ENCODE data around the gene ARSJ. TPM values are rescaled to one million over a fixed set of nuclear protein-coding genes. Genes with fewer than 3 reads are reported as not detected.

Gene ARSJ
- total and polyA plus RNA-seq, 2 experiments from 2014 or later, result 4.3 to 6.6 TPM

DNA sequence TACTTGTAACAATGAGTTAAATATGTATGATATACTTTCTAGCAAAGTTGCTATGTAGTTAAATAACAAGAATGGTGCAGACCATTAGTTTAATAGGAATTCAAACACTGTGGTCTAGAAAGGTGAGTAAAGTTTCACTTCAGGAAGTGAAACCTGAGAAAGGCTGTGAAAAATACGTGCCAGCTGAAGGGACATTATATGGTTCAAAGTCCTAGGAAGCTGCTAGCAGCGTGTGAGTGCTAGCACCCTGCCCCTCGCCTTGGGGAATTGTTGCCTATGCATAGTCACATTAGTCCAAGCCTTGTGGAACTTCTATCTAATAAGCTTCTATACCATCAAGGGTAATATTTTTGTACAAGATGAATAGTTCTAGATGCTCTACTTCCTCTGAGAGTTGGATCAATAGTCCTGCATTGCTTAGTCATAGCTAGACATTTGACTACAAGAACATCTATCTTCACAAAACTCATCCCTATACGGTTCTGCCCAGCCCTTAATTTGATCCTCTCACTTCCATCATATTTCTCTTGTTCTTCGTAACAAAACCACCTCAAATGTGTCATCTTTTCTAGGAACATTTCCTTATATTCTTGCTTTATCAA is 45.8 kb upstream of the ARSJ start (continued):
- TF ChIP-seq, protein P1, sequence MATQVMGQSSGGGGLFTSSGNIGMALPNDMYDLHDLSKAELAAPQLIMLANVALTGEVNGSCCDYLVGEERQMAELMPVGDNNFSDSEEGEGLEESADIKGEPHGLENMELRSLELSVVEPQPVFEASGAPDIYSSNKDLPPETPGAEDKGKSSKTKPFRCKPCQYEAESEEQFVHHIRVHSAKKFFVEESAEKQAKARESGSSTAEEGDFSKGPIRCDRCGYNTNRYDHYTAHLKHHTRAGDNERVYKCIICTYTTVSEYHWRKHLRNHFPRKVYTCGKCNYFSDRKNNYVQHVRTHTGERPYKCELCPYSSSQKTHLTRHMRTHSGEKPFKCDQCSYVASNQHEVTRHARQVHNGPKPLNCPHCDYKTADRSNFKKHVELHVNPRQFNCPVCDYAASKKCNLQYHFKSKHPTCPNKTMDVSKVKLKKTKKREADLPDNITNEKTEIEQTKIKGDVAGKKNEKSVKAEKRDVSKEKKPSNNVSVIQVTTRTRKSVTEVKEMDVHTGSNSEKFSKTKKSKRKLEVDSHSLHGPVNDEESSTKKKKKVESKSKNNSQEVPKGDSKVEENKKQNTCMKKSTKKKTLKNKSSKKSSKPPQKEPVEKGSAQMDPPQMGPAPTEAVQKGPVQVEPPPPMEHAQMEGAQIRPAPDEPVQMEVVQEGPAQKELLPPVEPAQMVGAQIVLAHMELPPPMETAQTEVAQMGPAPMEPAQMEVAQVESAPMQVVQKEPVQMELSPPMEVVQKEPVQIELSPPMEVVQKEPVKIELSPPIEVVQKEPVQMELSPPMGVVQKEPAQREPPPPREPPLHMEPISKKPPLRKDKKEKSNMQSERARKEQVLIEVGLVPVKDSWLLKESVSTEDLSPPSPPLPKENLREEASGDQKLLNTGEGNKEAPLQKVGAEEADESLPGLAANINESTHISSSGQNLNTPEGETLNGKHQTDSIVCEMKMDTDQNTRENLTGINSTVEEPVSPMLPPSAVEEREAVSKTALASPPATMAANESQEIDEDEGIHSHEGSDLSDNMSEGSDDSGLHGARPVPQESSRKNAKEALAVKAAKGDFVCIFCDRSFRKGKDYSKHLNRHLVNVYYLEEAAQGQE (IDR thresholded peaks at IDR 0.05; ENCODE audit: unreplicated experiment), result no peak
- TF ChIP-seq JUNB (IDR thresholded peaks at IDR 0.05; ENCODE audit: unreplicated experiment), result no peak

DNA sequence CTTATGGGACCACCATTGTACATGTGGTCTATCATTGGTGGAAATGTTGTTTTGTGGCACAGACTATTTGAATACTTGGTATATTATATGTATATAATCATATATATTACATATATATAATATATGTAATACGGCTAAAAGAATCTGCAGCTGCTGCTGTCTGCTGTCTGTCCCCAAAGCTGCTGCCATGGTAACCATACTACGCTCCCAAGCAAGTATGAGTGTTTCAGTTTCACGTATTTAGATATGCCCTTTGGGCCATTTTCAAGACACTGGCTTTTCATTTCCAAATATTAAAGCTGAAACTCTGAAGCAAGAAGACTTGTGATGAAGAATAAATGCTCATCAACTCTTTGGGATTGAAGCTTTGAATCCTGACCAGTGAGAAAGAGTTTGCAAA is 42.0 kb upstream of the ARSJ start:
- Histone ChIP-seq H3F3A (replicated peaks; ENCODE audit: low read depth) (no peaks in the 10 kb centered on the region), H3K27me3 (ENCODE audit: insufficient read depth) (no peaks in the 10 kb centered on the region), H4K20me1 (replicated peaks; ENCODE audit: insufficient read depth) (no peaks in the 10 kb centered on the region), H3K4me1 (ENCODE audit: insufficient read depth) (no peaks in the 10 kb centered on the region), H3K4me3 (no peak overlapping the region), H3K9me2 (ENCODE audit: insufficient read depth) (no peaks in the 10 kb centered on the region), H3K27ac (ENCODE audit: low read depth) (no peak overlapping the region), H3K36me3 (ENCODE audit: insufficient read depth) (no peaks in the 10 kb centered on the region), H3K79me2 (replicated peaks; ENCODE audit: insufficient read depth) (no peaks in the 10 kb centered on the region), H2AFZ (no peak overlapping the region), H3K4me2 (no peak overlapping the region)
- Mint-ChIP-seq H3K4me1 (no peaks in the 10 kb centered on the region; the same call in 2 of the 3 replicates), H3K9me3 (no peaks in the 10 kb centered on the region), H3K27me3 (ENCODE audit: insufficient read depth, low read depth, poor library complexity) (no peaks in the 10 kb centered on the region), H3K36me3 (ENCODE audit: low read depth) (no peaks in the 10 kb centered on the region), H3K27ac (no peak overlapping the region), H3K4me3 (no peak overlapping the region)
- no peak for DNase-seq (ENCODE audit: low spot score)
- ATAC-seq, result no peak
- TF ChIP-seq, protein P2, sequence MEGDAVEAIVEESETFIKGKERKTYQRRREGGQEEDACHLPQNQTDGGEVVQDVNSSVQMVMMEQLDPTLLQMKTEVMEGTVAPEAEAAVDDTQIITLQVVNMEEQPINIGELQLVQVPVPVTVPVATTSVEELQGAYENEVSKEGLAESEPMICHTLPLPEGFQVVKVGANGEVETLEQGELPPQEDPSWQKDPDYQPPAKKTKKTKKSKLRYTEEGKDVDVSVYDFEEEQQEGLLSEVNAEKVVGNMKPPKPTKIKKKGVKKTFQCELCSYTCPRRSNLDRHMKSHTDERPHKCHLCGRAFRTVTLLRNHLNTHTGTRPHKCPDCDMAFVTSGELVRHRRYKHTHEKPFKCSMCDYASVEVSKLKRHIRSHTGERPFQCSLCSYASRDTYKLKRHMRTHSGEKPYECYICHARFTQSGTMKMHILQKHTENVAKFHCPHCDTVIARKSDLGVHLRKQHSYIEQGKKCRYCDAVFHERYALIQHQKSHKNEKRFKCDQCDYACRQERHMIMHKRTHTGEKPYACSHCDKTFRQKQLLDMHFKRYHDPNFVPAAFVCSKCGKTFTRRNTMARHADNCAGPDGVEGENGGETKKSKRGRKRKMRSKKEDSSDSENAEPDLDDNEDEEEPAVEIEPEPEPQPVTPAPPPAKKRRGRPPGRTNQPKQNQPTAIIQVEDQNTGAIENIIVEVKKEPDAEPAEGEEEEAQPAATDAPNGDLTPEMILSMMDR (conservative IDR thresholded peaks at IDR 0.05; ENCODE audit: low read depth in 2 of 2), result no peak
- TF ChIP-seq EZH2phosphoT487 (IDR thresholded peaks at IDR 0.05; ENCODE audit: unreplicated experiment) (no peak), ZNF114 (CRISPR knock-in tag; IDR thresholded peaks at IDR 0.05) (no peak), JUNB (IDR thresholded peaks at IDR 0.05; ENCODE audit: unreplicated experiment) (no peak), POLR2AphosphoS5 (IDR thresholded peaks at IDR 0.05; ENCODE audit: low read depth) (no peak)
- TF ChIP-seq, protein P3, sequence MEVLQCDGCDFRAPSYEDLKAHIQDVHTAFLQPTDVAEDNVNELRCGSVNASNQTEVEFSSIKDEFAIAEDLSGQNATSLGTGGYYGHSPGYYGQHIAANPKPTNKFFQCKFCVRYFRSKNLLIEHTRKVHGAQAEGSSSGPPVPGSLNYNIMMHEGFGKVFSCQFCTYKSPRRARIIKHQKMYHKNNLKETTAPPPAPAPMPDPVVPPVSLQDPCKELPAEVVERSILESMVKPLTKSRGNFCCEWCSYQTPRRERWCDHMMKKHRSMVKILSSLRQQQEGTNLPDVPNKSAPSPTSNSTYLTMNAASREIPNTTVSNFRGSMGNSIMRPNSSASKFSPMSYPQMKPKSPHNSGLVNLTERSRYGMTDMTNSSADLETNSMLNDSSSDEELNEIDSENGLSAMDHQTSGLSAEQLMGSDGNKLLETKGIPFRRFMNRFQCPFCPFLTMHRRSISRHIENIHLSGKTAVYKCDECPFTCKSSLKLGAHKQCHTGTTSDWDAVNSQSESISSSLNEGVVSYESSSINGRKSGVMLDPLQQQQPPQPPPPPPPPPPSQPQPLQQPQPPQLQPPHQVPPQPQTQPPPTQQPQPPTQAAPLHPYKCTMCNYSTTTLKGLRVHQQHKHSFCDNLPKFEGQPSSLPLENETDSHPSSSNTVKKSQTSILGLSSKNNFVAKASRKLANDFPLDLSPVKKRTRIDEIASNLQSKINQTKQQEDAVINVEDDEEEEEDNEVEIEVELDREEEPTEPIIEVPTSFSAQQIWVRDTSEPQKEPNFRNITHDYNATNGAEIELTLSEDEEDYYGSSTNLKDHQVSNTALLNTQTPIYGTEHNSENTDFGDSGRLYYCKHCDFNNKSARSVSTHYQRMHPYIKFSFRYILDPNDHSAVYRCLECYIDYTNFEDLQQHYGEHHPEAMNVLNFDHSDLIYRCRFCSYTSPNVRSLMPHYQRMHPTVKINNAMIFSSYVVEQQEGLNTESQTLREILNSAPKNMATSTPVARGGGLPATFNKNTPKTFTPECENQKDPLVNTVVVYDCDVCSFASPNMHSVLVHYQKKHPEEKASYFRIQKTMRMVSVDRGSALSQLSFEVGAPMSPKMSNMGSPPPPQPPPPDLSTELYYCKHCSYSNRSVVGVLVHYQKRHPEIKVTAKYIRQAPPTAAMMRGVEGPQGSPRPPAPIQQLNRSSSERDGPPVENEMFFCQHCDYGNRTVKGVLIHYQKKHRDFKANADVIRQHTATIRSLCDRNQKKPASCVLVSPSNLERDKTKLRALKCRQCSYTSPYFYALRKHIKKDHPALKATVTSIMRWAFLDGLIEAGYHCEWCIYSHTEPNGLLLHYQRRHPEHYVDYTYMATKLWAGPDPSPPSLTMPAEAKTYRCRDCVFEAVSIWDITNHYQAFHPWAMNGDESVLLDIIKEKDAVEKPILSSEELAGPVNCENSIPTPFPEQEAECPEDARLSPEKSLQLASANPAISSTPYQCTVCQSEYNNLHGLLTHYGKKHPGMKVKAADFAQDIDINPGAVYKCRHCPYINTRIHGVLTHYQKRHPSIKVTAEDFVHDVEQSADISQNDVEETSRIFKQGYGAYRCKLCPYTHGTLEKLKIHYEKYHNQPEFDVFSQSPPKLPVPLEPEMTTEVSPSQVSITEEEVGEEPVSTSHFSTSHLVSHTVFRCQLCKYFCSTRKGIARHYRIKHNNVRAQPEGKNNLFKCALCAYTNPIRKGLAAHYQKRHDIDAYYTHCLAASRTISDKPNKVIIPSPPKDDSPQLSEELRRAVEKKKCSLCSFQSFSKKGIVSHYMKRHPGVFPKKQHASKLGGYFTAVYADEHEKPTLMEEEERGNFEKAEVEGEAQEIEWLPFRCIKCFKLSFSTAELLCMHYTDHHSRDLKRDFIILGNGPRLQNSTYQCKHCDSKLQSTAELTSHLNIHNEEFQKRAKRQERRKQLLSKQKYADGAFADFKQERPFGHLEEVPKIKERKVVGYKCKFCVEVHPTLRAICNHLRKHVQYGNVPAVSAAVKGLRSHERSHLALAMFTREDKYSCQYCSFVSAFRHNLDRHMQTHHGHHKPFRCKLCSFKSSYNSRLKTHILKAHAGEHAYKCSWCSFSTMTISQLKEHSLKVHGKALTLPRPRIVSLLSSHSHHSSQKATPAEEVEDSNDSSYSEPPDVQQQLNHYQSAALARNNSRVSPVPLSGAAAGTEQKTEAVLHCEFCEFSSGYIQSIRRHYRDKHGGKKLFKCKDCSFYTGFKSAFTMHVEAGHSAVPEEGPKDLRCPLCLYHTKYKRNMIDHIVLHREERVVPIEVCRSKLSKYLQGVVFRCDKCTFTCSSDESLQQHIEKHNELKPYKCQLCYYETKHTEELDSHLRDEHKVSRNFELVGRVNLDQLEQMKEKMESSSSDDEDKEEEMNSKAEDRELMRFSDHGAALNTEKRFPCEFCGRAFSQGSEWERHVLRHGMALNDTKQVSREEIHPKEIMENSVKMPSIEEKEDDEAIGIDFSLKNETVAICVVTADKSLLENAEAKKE (CRISPR knock-in tag; IDR thresholded peaks at IDR 0.05), result no peak
- TF ChIP-seq, protein P1 (IDR thresholded peaks at IDR 0.05; ENCODE audit: unreplicated experiment), result no peak

Data from GM23338 (cell line).